IPS DF 4.7 (cell line): ENCODE data around the gene CYP8B1.

Source experiments
- DNase-seq: peaks from one replicate; pipeline ENCODE4 v3.0.0-alpha.2; 2013; ENCODE audit warnings: low spot score; ENCODE audit errors: extremely low read depth

CYP8B1 gene

GRCh38 chr3:42827654-42828053, 48.0 kb downstream of the CYP8B1 start:
- no peak for DNase-seq

DNA sequence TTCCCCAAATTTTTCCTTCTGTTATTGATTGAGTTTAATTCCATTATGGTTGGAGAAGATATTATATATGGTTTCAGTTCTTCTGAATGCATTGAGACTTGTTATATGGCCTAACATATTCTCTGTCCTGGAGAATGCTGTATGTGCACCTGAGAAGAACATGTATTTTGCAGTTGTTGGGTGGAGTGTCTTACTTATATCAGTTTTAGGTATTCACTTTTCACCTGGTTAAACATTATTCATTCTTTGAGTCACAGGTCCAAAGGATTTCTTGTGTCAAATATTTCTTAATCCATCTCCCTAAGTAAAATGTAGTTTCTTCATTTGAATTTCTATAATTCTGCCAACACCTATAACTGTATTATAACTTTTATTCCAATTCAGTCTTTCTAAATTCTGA, 48.7 kb downstream of the CYP8B1 start:
- DNase-seq = no peak

DNA sequence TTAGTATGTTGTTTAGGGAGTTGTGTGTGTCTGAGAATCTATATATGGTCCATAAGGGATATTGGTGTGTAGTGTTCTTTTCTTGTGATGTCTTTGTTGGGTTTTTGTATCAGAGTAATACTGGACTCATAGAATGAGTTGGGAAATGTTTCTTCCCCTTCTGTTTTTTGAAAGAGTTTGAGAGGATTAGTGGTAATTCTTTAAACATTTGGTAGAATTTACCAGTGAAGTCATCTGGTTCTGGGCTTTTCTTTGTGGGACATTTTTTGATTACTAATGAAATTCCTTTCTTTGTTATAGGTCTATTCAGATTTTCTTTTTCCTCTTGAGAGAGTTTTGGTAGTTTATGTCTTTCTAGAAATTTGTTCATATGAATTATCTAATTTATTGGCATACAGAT, 49.5 kb downstream of the CYP8B1 start:
- no peak for DNase-seq

GRCh38 chr3:42823351-42823750, 52.3 kb downstream of the CYP8B1 start:
- no peak for DNase-seq

- DNase-seq = no peak
Measured at GRCh38 chr3:42822828-42823227, 52.9 kb downstream of the CYP8B1 start.
